SK-N-SH (cell line): ENCODE measurements around the gene LKAAEAR1.

Experiments used
- JUND ChIP-seq: IDR thresholded peaks from 2 replicates; pipeline ENCODE4 v1.4.0; 2012
- TF ChIP-seq, protein P1 (sequence below): IDR thresholded peaks from 2 replicates; pipeline ENCODE4 v1.6.1; 2012; ENCODE audit warnings: mild to moderate bottlenecking, low read depth, low read length, moderate library complexity
- TF ChIP-seq, protein P2 (sequence below): fragments of 200-600 bp; sonication (generic); IDR thresholded peaks from 2 replicates; pipeline ENCODE4 v1.6.1; 2017; ENCODE audit warnings: antibody characterized with exemption, mild to moderate bottlenecking, moderate library complexity
- TF ChIP-seq, protein P3 (sequence below): fragments of 150-350 bp; IDR thresholded peaks from 2 replicates; pipeline ENCODE4 v1.6.1; 2017; ENCODE audit warnings: antibody characterized with exemption, low read length, low read depth, borderline replicate concordance

DNA sequence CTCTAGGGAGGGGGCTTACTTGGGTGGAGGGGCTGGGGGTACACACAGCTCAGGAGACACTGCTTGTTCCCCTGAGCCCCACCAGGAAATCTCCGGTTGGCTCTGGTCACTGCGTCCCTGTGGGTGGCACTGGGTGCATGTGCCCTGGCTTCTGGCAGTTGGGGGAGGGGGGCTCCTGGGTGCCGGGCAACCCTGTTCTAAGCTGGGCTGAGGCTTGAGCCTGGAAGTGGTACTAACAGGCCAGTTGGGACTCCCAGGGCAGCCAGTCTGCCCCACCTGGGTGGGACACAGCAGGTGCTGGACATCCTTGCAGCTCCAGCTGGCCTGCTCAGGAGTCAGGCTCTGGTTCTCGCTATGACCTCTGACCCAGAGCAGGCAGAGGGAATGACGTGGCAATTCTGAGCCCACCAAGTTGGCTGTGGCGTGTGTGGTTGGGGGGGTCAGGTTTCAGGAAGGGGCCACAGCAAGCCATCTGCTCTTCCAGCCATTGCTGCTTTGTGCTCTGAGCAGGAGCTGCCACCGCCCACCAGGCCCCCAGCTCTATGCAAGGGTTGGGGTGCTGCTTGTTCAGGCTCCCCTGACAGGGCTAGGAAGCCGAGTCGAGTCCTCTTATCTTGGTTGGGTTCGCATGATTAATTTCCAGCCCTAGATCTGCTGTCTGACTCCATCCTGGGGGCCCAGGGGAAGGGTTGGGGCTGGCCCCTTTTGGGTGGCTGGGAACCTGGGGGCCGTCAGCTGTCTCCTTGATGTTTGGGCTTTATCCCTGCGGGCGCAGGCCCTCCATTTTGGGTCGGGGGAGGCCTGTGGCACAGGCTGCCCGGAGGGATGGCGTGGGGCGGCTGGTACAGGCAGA, 47.6 kb downstream of the LKAAEAR1 start:
- TF ChIP-seq, protein P1, sequence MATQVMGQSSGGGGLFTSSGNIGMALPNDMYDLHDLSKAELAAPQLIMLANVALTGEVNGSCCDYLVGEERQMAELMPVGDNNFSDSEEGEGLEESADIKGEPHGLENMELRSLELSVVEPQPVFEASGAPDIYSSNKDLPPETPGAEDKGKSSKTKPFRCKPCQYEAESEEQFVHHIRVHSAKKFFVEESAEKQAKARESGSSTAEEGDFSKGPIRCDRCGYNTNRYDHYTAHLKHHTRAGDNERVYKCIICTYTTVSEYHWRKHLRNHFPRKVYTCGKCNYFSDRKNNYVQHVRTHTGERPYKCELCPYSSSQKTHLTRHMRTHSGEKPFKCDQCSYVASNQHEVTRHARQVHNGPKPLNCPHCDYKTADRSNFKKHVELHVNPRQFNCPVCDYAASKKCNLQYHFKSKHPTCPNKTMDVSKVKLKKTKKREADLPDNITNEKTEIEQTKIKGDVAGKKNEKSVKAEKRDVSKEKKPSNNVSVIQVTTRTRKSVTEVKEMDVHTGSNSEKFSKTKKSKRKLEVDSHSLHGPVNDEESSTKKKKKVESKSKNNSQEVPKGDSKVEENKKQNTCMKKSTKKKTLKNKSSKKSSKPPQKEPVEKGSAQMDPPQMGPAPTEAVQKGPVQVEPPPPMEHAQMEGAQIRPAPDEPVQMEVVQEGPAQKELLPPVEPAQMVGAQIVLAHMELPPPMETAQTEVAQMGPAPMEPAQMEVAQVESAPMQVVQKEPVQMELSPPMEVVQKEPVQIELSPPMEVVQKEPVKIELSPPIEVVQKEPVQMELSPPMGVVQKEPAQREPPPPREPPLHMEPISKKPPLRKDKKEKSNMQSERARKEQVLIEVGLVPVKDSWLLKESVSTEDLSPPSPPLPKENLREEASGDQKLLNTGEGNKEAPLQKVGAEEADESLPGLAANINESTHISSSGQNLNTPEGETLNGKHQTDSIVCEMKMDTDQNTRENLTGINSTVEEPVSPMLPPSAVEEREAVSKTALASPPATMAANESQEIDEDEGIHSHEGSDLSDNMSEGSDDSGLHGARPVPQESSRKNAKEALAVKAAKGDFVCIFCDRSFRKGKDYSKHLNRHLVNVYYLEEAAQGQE, result no peak
- TF ChIP-seq, protein P2, sequence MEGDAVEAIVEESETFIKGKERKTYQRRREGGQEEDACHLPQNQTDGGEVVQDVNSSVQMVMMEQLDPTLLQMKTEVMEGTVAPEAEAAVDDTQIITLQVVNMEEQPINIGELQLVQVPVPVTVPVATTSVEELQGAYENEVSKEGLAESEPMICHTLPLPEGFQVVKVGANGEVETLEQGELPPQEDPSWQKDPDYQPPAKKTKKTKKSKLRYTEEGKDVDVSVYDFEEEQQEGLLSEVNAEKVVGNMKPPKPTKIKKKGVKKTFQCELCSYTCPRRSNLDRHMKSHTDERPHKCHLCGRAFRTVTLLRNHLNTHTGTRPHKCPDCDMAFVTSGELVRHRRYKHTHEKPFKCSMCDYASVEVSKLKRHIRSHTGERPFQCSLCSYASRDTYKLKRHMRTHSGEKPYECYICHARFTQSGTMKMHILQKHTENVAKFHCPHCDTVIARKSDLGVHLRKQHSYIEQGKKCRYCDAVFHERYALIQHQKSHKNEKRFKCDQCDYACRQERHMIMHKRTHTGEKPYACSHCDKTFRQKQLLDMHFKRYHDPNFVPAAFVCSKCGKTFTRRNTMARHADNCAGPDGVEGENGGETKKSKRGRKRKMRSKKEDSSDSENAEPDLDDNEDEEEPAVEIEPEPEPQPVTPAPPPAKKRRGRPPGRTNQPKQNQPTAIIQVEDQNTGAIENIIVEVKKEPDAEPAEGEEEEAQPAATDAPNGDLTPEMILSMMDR, result no peak
- TF ChIP-seq, protein P3, sequence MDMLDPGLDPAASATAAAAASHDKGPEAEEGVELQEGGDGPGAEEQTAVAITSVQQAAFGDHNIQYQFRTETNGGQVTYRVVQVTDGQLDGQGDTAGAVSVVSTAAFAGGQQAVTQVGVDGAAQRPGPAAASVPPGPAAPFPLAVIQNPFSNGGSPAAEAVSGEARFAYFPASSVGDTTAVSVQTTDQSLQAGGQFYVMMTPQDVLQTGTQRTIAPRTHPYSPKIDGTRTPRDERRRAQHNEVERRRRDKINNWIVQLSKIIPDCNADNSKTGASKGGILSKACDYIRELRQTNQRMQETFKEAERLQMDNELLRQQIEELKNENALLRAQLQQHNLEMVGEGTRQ, result no peak
- no peak for TF ChIP-seq JUND
